ENCODE measurements around the gene ZNF319. TPM values are rescaled to one million over a fixed set of nuclear protein-coding genes. Genes with fewer than 3 reads are reported as not detected.

Gene ZNF319
- total RNA-seq, 2 donors from 2014 or later: 9.6 to 10.7 TPM

DNA sequence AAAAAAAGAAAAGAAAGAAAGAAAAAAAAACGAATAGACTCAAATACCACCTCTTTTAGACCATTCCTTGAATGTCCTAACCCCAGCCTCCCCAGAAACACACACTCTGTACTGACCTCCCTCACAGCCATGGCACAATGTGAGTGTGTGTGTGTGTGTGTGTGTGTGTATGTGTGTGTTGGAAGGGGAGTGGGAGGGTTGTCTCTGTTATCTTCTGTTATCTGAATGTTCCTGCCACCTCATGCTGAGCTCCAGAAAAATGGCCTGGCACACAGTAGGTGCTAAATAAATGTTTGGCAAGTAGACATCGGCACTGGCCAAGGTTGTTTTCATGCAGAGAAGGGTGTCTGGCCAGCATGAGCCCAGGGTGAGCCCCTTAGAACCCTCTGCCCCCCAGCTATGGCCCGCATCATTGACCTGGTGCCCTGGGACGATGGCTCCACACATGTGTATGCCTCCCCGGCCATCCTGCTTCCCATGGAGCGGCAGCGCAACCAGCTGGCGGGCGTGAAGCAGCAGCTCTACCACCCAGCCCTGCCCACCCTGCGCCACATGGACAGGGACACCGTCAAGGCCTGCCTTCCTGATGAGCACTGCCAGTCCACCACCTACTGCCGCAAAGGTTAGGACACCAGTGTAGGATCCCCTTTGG is 22.9 kb downstream of the ZNF319 start:
- H3K4me3 Mint-ChIP-seq: no peak overlapping the region
- H3K27me3 Mint-ChIP-seq: no peaks in the 10 kb centered on the region
- peaks cover 0 to 3% of the 10 kb centered on the region in 2 donors for H3K4me1 Mint-ChIP-seq (ENCODE audit: low read depth in 2 of 2)
- H3K9me3 Mint-ChIP-seq: no peaks in the 10 kb centered on the region
- H3K36me3 Mint-ChIP-seq: no peaks in the 10 kb centered on the region
- H3K27ac Mint-ChIP-seq: no peak overlapping the region
- DNase-seq (ENCODE audit: low spot score): no peak
- no peak for ATAC-seq

- ATAC-seq: no peak
- H3K9me3 Mint-ChIP-seq: no peaks in the 10 kb centered on the region
- no peak overlapping the region for H3K27ac Mint-ChIP-seq
Measured at GRCh38 chr16:57976331-57976796, 24.1 kb downstream of the ZNF319 start.

DNA sequence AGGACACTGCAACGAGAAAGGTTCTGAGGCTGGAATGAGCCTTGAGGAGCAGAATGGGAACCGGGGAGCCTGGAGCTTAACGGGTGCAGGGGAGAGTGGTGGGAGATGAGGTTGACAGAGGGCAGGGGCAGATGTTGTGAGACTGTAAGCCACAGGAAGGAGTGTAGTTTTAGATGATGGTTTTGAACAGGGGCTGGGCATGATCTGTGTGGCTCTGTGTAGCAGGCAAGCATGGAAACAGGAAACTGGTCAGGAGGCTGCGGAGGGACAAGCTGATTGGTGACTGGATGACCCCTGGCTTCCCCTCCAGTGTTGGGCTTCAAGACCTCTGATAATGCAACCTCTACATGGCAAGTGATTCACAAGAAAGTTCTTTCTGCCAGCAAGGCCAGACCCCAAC is 28.2 kb downstream of the ZNF319 start:
- no peaks in the 10 kb centered on the region for H3K36me3 Mint-ChIP-seq
- peak overlapping the region in 1 of 2 donors; percentile 44 for H3K27ac Mint-ChIP-seq
- no peak overlapping the region for H3K4me3 Mint-ChIP-seq
- no peaks in the 10 kb centered on the region for H3K9me3 Mint-ChIP-seq
- ATAC-seq (no peak), DNase-seq (ENCODE audit: low spot score) (no peak)
- H3K27me3 Mint-ChIP-seq: no peaks in the 10 kb centered on the region
- peaks cover 0 to 10% of the 10 kb centered on the region in 2 donors for H3K4me1 Mint-ChIP-seq (ENCODE audit: low read depth in 2 of 2)

More at GRCh38 chr16:57976331-57976796, 24.1 kb downstream of the ZNF319 start:
- no peak overlapping the region for H3K4me3 Mint-ChIP-seq
- no peaks in the 10 kb centered on the region for H3K36me3 Mint-ChIP-seq
- no peak for DNase-seq (ENCODE audit: low spot score)
- peaks cover 0 to 10% of the 10 kb centered on the region in 2 donors for H3K4me1 Mint-ChIP-seq (ENCODE audit: low read depth in 2 of 2)
- no peaks in the 10 kb centered on the region for H3K27me3 Mint-ChIP-seq

DNA sequence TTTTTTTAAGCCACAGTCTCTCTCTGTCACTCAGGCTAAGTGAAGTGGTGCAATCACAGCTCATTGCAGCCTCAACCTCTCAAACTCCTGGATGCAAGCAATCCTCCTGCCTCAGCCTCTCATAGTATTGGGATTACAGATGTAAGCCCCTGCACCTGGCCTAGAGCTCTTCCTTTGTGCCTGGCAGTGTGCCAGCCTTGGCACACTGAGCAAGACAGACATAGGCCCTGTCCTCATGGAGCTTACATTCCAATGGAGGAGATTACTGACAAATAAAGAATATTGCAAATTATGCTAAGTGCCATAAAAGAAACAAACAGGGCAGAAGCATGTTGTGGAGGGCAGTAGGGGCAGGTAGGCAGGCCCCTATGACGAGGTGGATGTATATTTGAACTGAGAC is 28.6 kb downstream of the ZNF319 start:
- H3K4me1 Mint-ChIP-seq (ENCODE audit: low read depth in 2 of 2): peaks cover 0 to 10% of the 10 kb centered on the region in 2 donors
- peak overlapping the region in 1 of 2 donors; percentile 44 for H3K27ac Mint-ChIP-seq
- H3K36me3 Mint-ChIP-seq: no peaks in the 10 kb centered on the region
- H3K27me3 Mint-ChIP-seq: no peaks in the 10 kb centered on the region
- H3K9me3 Mint-ChIP-seq: no peaks in the 10 kb centered on the region
- no peak for ATAC-seq
- no peak overlapping the region for H3K4me3 Mint-ChIP-seq
- DNase-seq (ENCODE audit: low spot score): no peak

GRCh38 chr16:57970970-57971369 is 29.5 kb downstream of the ZNF319 start, which contains the start of gene CNGB1:
TSS of gene CNGB1 (minus strand) at chr16:57971128. CDS start at chr16:57967286, 3,842 bp downstream.
- no peaks in the 10 kb centered on the region for H3K36me3 Mint-ChIP-seq
- peak within 1 kb of the TSS in 1 of 2 donors; percentile 44 for H3K27ac Mint-ChIP-seq
- ATAC-seq: no peak
- peaks cover 0 to 10% of the 10 kb centered on the region in 2 donors for H3K4me1 Mint-ChIP-seq (ENCODE audit: low read depth in 2 of 2)
- no peaks in the 10 kb centered on the region for H3K27me3 Mint-ChIP-seq
- H3K9me3 Mint-ChIP-seq: no peaks in the 10 kb centered on the region
- DNase-seq (ENCODE audit: low spot score): no peak
- H3K4me3 Mint-ChIP-seq: no peak within 1 kb of the TSS

- H3K36me3 Mint-ChIP-seq: no peaks in the 10 kb centered on the region
- H3K4me1 Mint-ChIP-seq (ENCODE audit: low read depth in 2 of 2): peaks cover 0 to 10% of the 10 kb centered on the region in 2 donors
- H3K9me3 Mint-ChIP-seq: no peaks in the 10 kb centered on the region
- no peak overlapping the region for H3K27ac Mint-ChIP-seq
- no peak overlapping the region for H3K4me3 Mint-ChIP-seq
- DNase-seq (ENCODE audit: low spot score) (no peak), ATAC-seq (no peak)
- no peaks in the 10 kb centered on the region for H3K27me3 Mint-ChIP-seq
Measured at GRCh38 chr16:57970319-57970718, 30.2 kb downstream of the ZNF319 start.

DNA sequence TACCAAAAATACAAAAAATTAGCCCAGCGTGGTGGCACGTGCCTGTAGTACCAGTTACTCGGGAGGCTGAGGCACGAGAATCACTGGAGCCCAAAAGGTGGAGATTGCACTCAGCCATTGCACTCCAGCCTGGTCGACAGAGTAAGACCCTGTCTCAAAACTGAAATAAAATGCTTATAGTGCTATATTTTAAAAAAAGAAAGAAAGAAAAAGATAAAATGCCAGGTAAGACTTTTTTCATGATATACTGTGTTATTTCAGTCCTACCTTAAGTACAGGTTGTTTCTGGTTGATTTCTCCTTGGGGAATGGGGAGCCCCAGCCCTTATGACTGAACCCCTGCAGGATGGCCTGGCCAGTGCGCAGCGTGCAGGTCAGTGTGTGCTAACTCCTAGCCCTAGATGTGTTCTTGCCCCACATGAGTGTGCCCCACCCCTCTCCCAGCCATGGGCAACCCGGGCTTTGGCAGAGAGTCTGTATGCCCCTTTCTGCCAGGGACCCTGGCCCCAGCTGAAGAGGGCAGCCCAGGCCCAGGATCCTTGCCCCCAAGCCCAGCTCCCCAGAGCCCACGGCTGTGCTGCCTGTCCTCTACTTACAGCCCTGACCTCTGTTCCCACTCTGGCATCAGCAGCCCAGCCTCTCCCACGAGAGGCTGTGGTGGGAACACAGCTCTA is 30.9 kb downstream of the ZNF319 start:
- Mint-ChIP-seq H3K4me1 (ENCODE audit: low read depth in 2 of 2) (peaks cover 0 to 10% of the 10 kb centered on the region in 2 donors), H3K27me3 (no peaks in the 10 kb centered on the region), H3K9me3 (no peaks in the 10 kb centered on the region), H3K4me3 (no peak overlapping the region), H3K36me3 (no peaks in the 10 kb centered on the region), H3K27ac (no peak overlapping the region)
- no peak for DNase-seq (ENCODE audit: low spot score)
- ATAC-seq: peak in 1 of 2 donors; percentile 32

GRCh38 chr16:57967916-57968315 is 32.6 kb downstream of the ZNF319 start:
- Mint-ChIP-seq H3K4me3 (no peak overlapping the region), H3K27ac (no peak overlapping the region), H3K36me3 (no peaks in the 10 kb centered on the region), H3K27me3 (no peaks in the 10 kb centered on the region), H3K4me1 (ENCODE audit: low read depth in 2 of 2) (peaks cover 0 to 10% of the 10 kb centered on the region in 2 donors), H3K9me3 (no peaks in the 10 kb centered on the region)
- DNase-seq (ENCODE audit: low spot score) (no peak), ATAC-seq (no peak)

GRCh38 chr16:57966986-57967385 is 33.5 kb downstream of the ZNF319 start:
- Mint-ChIP-seq H3K27me3 (no peaks in the 10 kb centered on the region), H3K4me1 (ENCODE audit: low read depth in 2 of 2) (peaks cover 0 to 2% of the 10 kb centered on the region in 2 donors), H3K9me3 (no peaks in the 10 kb centered on the region), H3K4me3 (no peak overlapping the region), H3K27ac (no peak overlapping the region), H3K36me3 (no peaks in the 10 kb centered on the region)
- DNase-seq (ENCODE audit: low spot score) (no peak), ATAC-seq (no peak)

DNA sequence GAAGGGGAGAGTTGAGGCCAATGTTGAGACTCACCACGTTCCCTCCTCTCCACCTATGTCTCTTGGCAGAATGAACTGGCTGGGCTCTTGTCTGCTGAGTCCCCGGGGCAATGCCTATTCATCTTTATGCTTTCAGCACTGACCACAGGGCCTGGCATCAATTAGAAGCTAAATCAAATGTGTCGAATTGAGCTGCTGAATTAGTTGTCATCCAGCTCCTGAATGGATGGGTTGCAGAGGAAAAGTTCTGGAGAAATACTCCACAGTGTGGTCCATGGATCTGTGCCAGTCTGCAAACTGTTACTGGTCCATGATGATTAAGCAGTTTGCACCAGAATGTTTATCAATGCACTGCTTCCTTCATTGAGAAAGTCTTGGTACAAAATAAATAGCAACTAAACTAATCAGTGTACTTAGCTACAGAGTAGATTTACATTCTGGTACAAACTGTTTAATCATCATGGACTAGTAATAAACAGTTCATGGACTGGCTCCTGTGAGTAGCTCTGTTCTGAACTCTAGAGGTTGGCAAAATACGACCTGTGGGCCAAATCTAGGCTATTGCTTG is 34.2 kb downstream of the ZNF319 start:
- no peaks in the 10 kb centered on the region for H3K36me3 Mint-ChIP-seq

GRCh38 chr16:57964157-57964700 is 36.2 kb downstream of the ZNF319 start:
- no peaks in the 10 kb centered on the region for H3K4me1 Mint-ChIP-seq (ENCODE audit: low read depth in 2 of 2)
- no peaks in the 10 kb centered on the region for H3K9me3 Mint-ChIP-seq
- ATAC-seq (no peak), DNase-seq (ENCODE audit: low spot score) (no peak)
- no peaks in the 10 kb centered on the region for H3K27me3 Mint-ChIP-seq
- H3K36me3 Mint-ChIP-seq: no peaks in the 10 kb centered on the region
- no peak overlapping the region for H3K4me3 Mint-ChIP-seq
- H3K27ac Mint-ChIP-seq: no peak overlapping the region

More for the DNA sequence above, 34.2 kb downstream of the ZNF319 start:
- ATAC-seq (no peak), DNase-seq (ENCODE audit: low spot score) (no peak)
- Mint-ChIP-seq H3K4me1 (ENCODE audit: low read depth in 2 of 2) (no peaks in the 10 kb centered on the region), H3K4me3 (no peak overlapping the region), H3K27ac (no peak overlapping the region), H3K9me3 (no peaks in the 10 kb centered on the region), H3K27me3 (no peaks in the 10 kb centered on the region)

DNA sequence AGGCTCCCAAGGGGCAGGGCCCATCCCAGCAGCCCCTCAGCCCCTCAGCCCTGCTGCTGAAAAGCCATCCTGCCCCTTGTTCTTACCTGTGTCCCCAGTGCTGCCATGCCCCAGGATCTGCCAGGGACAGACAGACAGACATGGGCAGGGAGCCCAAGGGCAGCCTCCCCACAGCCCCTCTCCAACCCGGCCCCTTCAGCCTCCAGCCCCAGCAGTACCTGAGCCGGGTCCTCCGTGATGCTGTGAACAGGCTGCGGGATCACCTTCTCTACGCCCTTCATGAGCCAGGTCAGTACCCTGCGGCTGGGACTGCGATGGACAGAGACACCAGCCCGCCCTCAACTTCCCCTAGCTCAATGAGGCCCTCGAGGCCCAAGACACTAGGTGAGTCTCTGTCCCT is 37.7 kb downstream of the ZNF319 start:
- Mint-ChIP-seq H3K27ac (no peak overlapping the region), H3K36me3 (no peaks in the 10 kb centered on the region), H3K4me3 (no peak overlapping the region), H3K9me3 (no peaks in the 10 kb centered on the region), H3K27me3 (no peaks in the 10 kb centered on the region), H3K4me1 (ENCODE audit: low read depth in 2 of 2) (no peaks in the 10 kb centered on the region)
- no peak for DNase-seq (ENCODE audit: low spot score)
- no peak for ATAC-seq

- ATAC-seq: no peak
- Mint-ChIP-seq H3K4me1 (ENCODE audit: low read depth in 2 of 2) (no peaks in the 10 kb centered on the region), H3K36me3 (no peaks in the 10 kb centered on the region), H3K27me3 (no peaks in the 10 kb centered on the region), H3K4me3 (no peak overlapping the region), H3K27ac (no peak overlapping the region), H3K9me3 (no peaks in the 10 kb centered on the region)
- no peak for DNase-seq (ENCODE audit: low spot score)
Measured at GRCh38 chr16:57962046-57962445, 38.4 kb downstream of the ZNF319 start.

GRCh38 chr16:57961538-57961937 is 38.9 kb downstream of the ZNF319 start:
- DNase-seq (ENCODE audit: low spot score): no peak
- H3K27me3 Mint-ChIP-seq: no peaks in the 10 kb centered on the region
- no peak overlapping the region for H3K4me3 Mint-ChIP-seq
- no peaks in the 10 kb centered on the region for H3K36me3 Mint-ChIP-seq
- no peaks in the 10 kb centered on the region for H3K9me3 Mint-ChIP-seq
- H3K4me1 Mint-ChIP-seq (ENCODE audit: low read depth in 2 of 2): no peaks in the 10 kb centered on the region
- no peak overlapping the region for H3K27ac Mint-ChIP-seq
- ATAC-seq: no peak
